ENCODE data around the gene ZNF586.
"Not testable (repeated sequence)": the region's sequence is repeated elsewhere in the genome, so short reads cannot be mapped to it uniquely, and the experiment has no call there.

ZNF586 gene

GRCh38 chr19:57800696-57801095 lies 31.2 kb downstream of the ZNF586 start:
- no peak for DNase-seq

- DNase-seq: no peak
These were observed 32.8 kb downstream of the ZNF586 start for GRCh38 chr19:57802269-57802668.

GRCh38 chr19:57803265-57803593 lies 33.8 kb downstream of the ZNF586 start:
- no peak for DNase-seq

GRCh38 chr19:57803594-57804325 lies 34.3 kb downstream of the ZNF586 start:
- DNase-seq: no peak

- DNase-seq: no peak
These were observed 38.1 kb downstream of the ZNF586 start for GRCh38 chr19:57807541-57807940.

GRCh38 chr19:57810410-57811295 lies 41.2 kb downstream of the ZNF586 start:
- not testable (repeated sequence) for DNase-seq

GRCh38 chr19:57812226-57812625 lies 42.8 kb downstream of the ZNF586 start:
- peak; percentile 25 for DNase-seq

GRCh38 chr19:57812975-57813820 lies 43.7 kb downstream of the ZNF586 start:
- not testable (repeated sequence) for DNase-seq

- DNase-seq: no peak
These were observed 44.5 kb downstream of the ZNF586 start for GRCh38 chr19:57813919-57814504.

- peak; percentile 85 for DNase-seq
These were observed 45.2 kb downstream of the ZNF586 start, which contains the start of gene ZNF552 for GRCh38 chr19:57814505-57815246. TSS of gene ZNF552 (minus strand) at chr19:57814913. CDS start at chr19:57814743, 170 bp downstream.

- DNase-seq: no peak
These were observed 46.0 kb downstream of the ZNF586 start for GRCh38 chr19:57815247-57816075.

GRCh38 chr19:57816652-57817051 lies 47.2 kb downstream of the ZNF586 start:
- DNase-seq: no peak

GRCh38 chr19:57817976-57818375 lies 48.5 kb downstream of the ZNF586 start:
- DNase-seq: no peak

- no peak for DNase-seq
These were observed 48.9 kb downstream of the ZNF586 start for GRCh38 chr19:57818378-57818777.

- peak; percentile 92 for DNase-seq
These were observed 50.1 kb downstream of the ZNF586 start for GRCh38 chr19:57819475-57820148.

- no peak for DNase-seq
These were observed 51.1 kb downstream of the ZNF586 start for GRCh38 chr19:57820599-57820998.

GRCh38 chr19:57821095-57821494 lies 51.6 kb downstream of the ZNF586 start:
- not testable (repeated sequence) for DNase-seq

- not testable (repeated sequence) for DNase-seq
These were observed 52.0 kb downstream of the ZNF586 start for GRCh38 chr19:57821501-57821900.

- not testable (repeated sequence) for DNase-seq
These were observed 53.7 kb downstream of the ZNF586 start for GRCh38 chr19:57823155-57823554.

- not testable (repeated sequence) for DNase-seq
These were observed 54.1 kb downstream of the ZNF586 start for GRCh38 chr19:57823608-57824007.

All from activated CD4-positive, alpha-beta T cell treated with anti-CD3 and anti-CD28 coated beads, Interleukin-2, amount 50 U/mL, for 16 hours (primary cell).